ENCODE results near the gene ITCH. TPM values are rescaled to one million over a fixed set of nuclear protein-coding genes. Genes with fewer than 3 reads are reported as not detected.
"Not testable (repeated sequence)": the region's sequence is repeated elsewhere in the genome, so short reads cannot be mapped to it uniquely, and the experiment has no call there.

The ITCH gene
- total and polyA plus RNA-seq, 12 donors, result 6.7 to 47.5 (median 39.1) TPM

- no peak overlapping the region for H3K27ac ChIP-seq
- H3K9me3 ChIP-seq, result no peaks in the 10 kb centered on the region
- intact Hi-C loops (cut with DNase I), result no loop called here
- H3K36me3 ChIP-seq, result peaks cover 0 to 63% (median 13%) of the 10 kb centered on the region in 9 donors
- TF ChIP-seq, protein P1, sequence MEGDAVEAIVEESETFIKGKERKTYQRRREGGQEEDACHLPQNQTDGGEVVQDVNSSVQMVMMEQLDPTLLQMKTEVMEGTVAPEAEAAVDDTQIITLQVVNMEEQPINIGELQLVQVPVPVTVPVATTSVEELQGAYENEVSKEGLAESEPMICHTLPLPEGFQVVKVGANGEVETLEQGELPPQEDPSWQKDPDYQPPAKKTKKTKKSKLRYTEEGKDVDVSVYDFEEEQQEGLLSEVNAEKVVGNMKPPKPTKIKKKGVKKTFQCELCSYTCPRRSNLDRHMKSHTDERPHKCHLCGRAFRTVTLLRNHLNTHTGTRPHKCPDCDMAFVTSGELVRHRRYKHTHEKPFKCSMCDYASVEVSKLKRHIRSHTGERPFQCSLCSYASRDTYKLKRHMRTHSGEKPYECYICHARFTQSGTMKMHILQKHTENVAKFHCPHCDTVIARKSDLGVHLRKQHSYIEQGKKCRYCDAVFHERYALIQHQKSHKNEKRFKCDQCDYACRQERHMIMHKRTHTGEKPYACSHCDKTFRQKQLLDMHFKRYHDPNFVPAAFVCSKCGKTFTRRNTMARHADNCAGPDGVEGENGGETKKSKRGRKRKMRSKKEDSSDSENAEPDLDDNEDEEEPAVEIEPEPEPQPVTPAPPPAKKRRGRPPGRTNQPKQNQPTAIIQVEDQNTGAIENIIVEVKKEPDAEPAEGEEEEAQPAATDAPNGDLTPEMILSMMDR (IDR thresholded peaks at IDR 0.05), result no peak
- ATAC-seq (no peak), DNase-seq (no peak)
- no peak overlapping the region for H3K4me3 ChIP-seq
- H3K27me3 ChIP-seq, result no peaks in the 10 kb centered on the region
- 82 to 91% methylated on average over 9 of the region's 9 CpGs for WGBS, 2 donors
- peaks cover 0 to 34% (median 21%) of the 10 kb centered on the region in 9 donors for H3K4me1 ChIP-seq
These were observed 44.9 kb downstream of the ITCH start for GRCh38 chr20:34407962-34408474.

GRCh38 chr20:34410336-34410735 is 47.3 kb downstream of the ITCH start:
- Histone ChIP-seq H3K27ac (no peak overlapping the region), H3K4me3 (no peak overlapping the region), H3K27me3 (no peaks in the 10 kb centered on the region), H3K36me3 (peaks cover 0 to 87% (median 27%) of the 10 kb centered on the region in 9 donors), H3K4me1 (peaks cover 0 to 25% (median 16%) of the 10 kb centered on the region in 9 donors), H3K9me3 (no peaks in the 10 kb centered on the region)
- DNase-seq (no peak), ATAC-seq (no peak)
- WGBS, 2 donors, result 92% methylated on average over 6 of the region's 6 CpGs
- intact Hi-C loops (cut with DNase I), result no loop called here
- TF ChIP-seq, protein P1 (IDR thresholded peaks at IDR 0.05), result no peak

- Histone ChIP-seq H3K27me3 (no peaks in the 10 kb centered on the region), H3K27ac (no peak overlapping the region), H3K4me3 (no peak overlapping the region), H3K9me3 (no peaks in the 10 kb centered on the region), H3K4me1 (peaks cover 0 to 26% (median 12%) of the 10 kb centered on the region in 9 donors), H3K36me3 (peaks cover 0 to 100% (median 27%) of the 10 kb centered on the region in 9 donors)
- WGBS, 2 donors, result 92 to 94% methylated on average over 3 of the region's 3 CpGs
- intact Hi-C loops (cut with DNase I), result no loop called here
- DNase-seq, result no peak
- ATAC-seq, result no peak
- TF ChIP-seq, protein P1 (IDR thresholded peaks at IDR 0.05), result no peak
These were observed 49.4 kb downstream of the ITCH start for GRCh38 chr20:34412453-34412852.

- H3K9me3 ChIP-seq; H3K27me3 ChIP-seq; intact Hi-C loops (cut with DNase I); H3K4me3 ChIP-seq; DNase-seq: not testable (repeated sequence)
- WGBS, 2 donors, result 95 to 99% methylated on average over 10 of the region's 10 CpGs
- ATAC-seq, result peak in 1 of 8 donors; percentile 11
- H3K36me3 ChIP-seq, result peaks cover 0 to 100% (median 33%) of the 10 kb centered on the region in 9 donors
- H3K27ac ChIP-seq, result peak overlapping the region in 3 of 10 donors; percentile 22 to 56 (median 49)
- peaks cover 0 to 26% (median 12%) of the 10 kb centered on the region in 9 donors for H3K4me1 ChIP-seq
These were observed 51.5 kb downstream of the ITCH start for GRCh38 chr20:34414525-34414924.

DNA sequence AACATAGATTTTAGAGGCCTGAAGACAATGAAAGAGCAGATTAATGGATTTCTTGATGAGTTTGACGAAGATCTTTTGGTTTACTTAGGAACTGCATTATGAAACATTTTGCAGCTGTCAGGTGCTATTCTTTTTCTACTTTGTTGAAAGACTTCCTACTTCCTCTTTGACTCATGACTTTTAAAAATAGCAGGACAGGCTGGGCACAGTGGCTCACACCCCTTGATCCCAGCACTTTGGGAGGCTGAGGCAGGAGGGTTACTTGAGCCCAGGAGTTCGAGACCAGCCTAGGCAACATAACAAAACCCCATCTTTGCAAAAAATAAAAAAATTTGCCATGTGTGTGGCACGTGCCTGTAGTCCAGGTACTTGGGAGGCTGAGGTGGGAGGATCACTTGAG is 52.0 kb downstream of the ITCH start:
- Histone ChIP-seq H3K36me3 (peaks cover 0 to 98% (median 27%) of the 10 kb centered on the region in 9 donors), H3K4me1 (peaks cover 0 to 29% (median 15%) of the 10 kb centered on the region in 9 donors), H3K27ac (peak overlapping the region in 5 of 10 donors; percentile 1 to 56 (median 22)), H3K9me3 (no peaks in the 10 kb centered on the region), H3K27me3 (no peaks in the 10 kb centered on the region), H3K4me3 (no peak overlapping the region)
- intact Hi-C loops (cut with DNase I), result no loop called here
- WGBS, 2 donors, result 77 to 84% methylated on average over 3 of the region's 3 CpGs
- ATAC-seq (peak in 4 of 8 donors; percentile 42 to 72 (median 66)), DNase-seq (no peak)
- TF ChIP-seq, protein P1 (IDR thresholded peaks at IDR 0.05), result no peak
